NT2/D1 (cell line): ENCODE measurements around the gene ROCK2.

Experiments
- YY1 ChIP-seq: IDR thresholded peaks from 2 replicates; pipeline ENCODE4 v1.6.1; 2011; ENCODE audit not compliant: insufficient read length, insufficient read depth
- ZNF274 ChIP-seq: IDR thresholded peaks from 2 replicates; pipeline ENCODE4 v1.6.1; 2011; ENCODE audit warnings: mild to moderate bottlenecking, low read depth, low read length

DNA sequence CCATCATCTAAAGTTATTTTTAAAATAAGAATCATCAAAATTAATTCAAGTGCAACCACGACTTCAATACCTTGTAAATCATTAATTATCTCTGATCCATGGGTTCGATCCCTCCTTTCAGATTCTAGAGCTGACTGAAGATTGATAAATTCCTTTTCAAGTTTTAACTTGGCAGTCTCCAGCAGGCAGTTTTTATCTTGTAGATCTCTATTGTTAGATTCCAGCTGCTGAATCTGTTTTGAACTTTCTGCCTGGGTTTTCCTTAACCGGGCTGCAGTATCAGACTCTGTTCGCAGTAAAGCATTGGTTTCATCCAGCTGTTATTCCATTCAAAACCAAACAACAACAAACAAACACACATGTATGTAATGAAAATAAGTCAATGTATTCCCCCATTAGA lies 129.7 kb downstream of the ROCK2 start:
- TF ChIP-seq ZNF274: no peak
- TF ChIP-seq YY1: no peak
